ENCODE measurements around the gene PFN3. TPM values are rescaled to one million over a fixed set of nuclear protein-coding genes. Genes with fewer than 3 reads are reported as not detected.
"Not testable (repeated sequence)": the region's sequence is repeated elsewhere in the genome, so short reads cannot be mapped to it uniquely, and the experiment has no call there.

PFN3 gene
- total RNA-seq, 2 experiments from 2014 or later: not detected

GRCh38 chr5:177420472-177420871, 20.0 kb upstream of the PFN3 start:
- not testable (repeated sequence) for H3K27me3 Mint-ChIP-seq, H3K9me3 Mint-ChIP-seq, H3K4me3 Mint-ChIP-seq, H3K36me3 Mint-ChIP-seq, H3K27ac Mint-ChIP-seq, DNase-seq, H3K4me1 Mint-ChIP-seq

GRCh38 chr5:177419046-177419445, 18.6 kb upstream of the PFN3 start:
- Mint-ChIP-seq H3K4me3 (no peak overlapping the region), H3K27me3 (no peaks in the 10 kb centered on the region), H3K4me1 (peaks cover 13% of the 10 kb centered on the region), H3K36me3 (no peaks in the 10 kb centered on the region), H3K27ac (no peak overlapping the region), H3K9me3 (no peaks in the 10 kb centered on the region)
- no peak for DNase-seq

- not testable (repeated sequence) for H3K36me3 Mint-ChIP-seq, H3K27me3 Mint-ChIP-seq, H3K9me3 Mint-ChIP-seq, H3K4me3 Mint-ChIP-seq, H3K27ac Mint-ChIP-seq, DNase-seq
- peaks cover 27% of the 10 kb centered on the region for H3K4me1 Mint-ChIP-seq
Observed at GRCh38 chr5:177417081-177417480, 16.6 kb upstream of the PFN3 start.

- Mint-ChIP-seq H3K9me3 (no peaks in the 10 kb centered on the region), H3K4me1 (peaks cover 40% of the 10 kb centered on the region), H3K27me3 (no peaks in the 10 kb centered on the region)
Observed at GRCh38 chr5:177414481-177414880, 14.0 kb upstream of the PFN3 start.

GRCh38 chr5:177412603-177413233, 12.3 kb upstream of the PFN3 start:
- H3K27me3 Mint-ChIP-seq: no peaks in the 10 kb centered on the region
- no peaks in the 10 kb centered on the region for H3K9me3 Mint-ChIP-seq
- H3K36me3 Mint-ChIP-seq: no peaks in the 10 kb centered on the region
- H3K4me3 Mint-ChIP-seq: peak overlapping the region; percentile 37
- H3K27ac Mint-ChIP-seq: peak overlapping the region; percentile 85
- H3K4me1 Mint-ChIP-seq: peaks cover 40% of the 10 kb centered on the region
- peak; percentile 36 for DNase-seq

More at GRCh38 chr5:177414481-177414880, 14.0 kb upstream of the PFN3 start:
- no peaks in the 10 kb centered on the region for H3K36me3 Mint-ChIP-seq
- DNase-seq: no peak
- H3K27ac Mint-ChIP-seq: no peak overlapping the region
- H3K4me3 Mint-ChIP-seq: no peak overlapping the region

GRCh38 chr5:177410575-177410974, 10.1 kb upstream of the PFN3 start:
- peaks cover 40% of the 10 kb centered on the region for H3K4me1 Mint-ChIP-seq
- DNase-seq: no peak
- H3K9me3 Mint-ChIP-seq: no peaks in the 10 kb centered on the region
- H3K36me3 Mint-ChIP-seq: no peaks in the 10 kb centered on the region
- H3K27ac Mint-ChIP-seq: peak overlapping the region; percentile 20
- H3K27me3 Mint-ChIP-seq: no peaks in the 10 kb centered on the region
- H3K4me3 Mint-ChIP-seq: no peak overlapping the region

GRCh38 chr5:177409043-177409801, 8.8 kb upstream of the PFN3 start, which contains the start of gene F12:
Gene F12 (minus strand): TSS chr5:177409564. CDS start chr5:177409527, 37 bp downstream.
- Mint-ChIP-seq H3K4me3 (no peak within 1 kb of the TSS), H3K36me3 (no peaks in the 10 kb centered on the region), H3K27ac (no peak within 1 kb of the TSS), H3K27me3 (no peaks in the 10 kb centered on the region), H3K9me3 (no peaks in the 10 kb centered on the region), H3K4me1 (peaks cover 39% of the 10 kb centered on the region)
- no peak for DNase-seq

- no peaks in the 10 kb centered on the region for H3K36me3 Mint-ChIP-seq
- no peak overlapping the region for H3K4me3 Mint-ChIP-seq
- H3K27me3 Mint-ChIP-seq: peaks cover 23% of the 10 kb centered on the region
- no peaks in the 10 kb centered on the region for H3K9me3 Mint-ChIP-seq
- no peak for DNase-seq
- no peak overlapping the region for H3K27ac Mint-ChIP-seq
- H3K4me1 Mint-ChIP-seq: peaks cover 29% of the 10 kb centered on the region
Observed at GRCh38 chr5:177405805-177406204, 5.3 kb upstream of the PFN3 start.

- no peaks in the 10 kb centered on the region for H3K36me3 Mint-ChIP-seq
- H3K4me3 Mint-ChIP-seq: peak overlapping the region; percentile 32
- peaks cover 25% of the 10 kb centered on the region for H3K4me1 Mint-ChIP-seq
- H3K27ac Mint-ChIP-seq: no peak overlapping the region
- peaks cover 23% of the 10 kb centered on the region for H3K27me3 Mint-ChIP-seq
- DNase-seq: no peak
- H3K9me3 Mint-ChIP-seq: no peaks in the 10 kb centered on the region
Observed at GRCh38 chr5:177405312-177405711, 4.9 kb upstream of the PFN3 start.

- DNase-seq: no peak
- Mint-ChIP-seq H3K27me3 (peaks cover 23% of the 10 kb centered on the region), H3K9me3 (no peaks in the 10 kb centered on the region), H3K36me3 (no peaks in the 10 kb centered on the region), H3K27ac (no peak overlapping the region), H3K4me3 (peak overlapping the region; percentile 53), H3K4me1 (peaks cover 25% of the 10 kb centered on the region)
Observed at GRCh38 chr5:177404641-177405179, 4.2 kb upstream of the PFN3 start.

- Mint-ChIP-seq H3K4me3 (peak overlapping the region; percentile 75), H3K4me1 (peaks cover 25% of the 10 kb centered on the region)
Observed at GRCh38 chr5:177403792-177404640, 3.6 kb upstream of the PFN3 start.

GRCh38 chr5:177403102-177403791, 2.8 kb upstream of the PFN3 start:
- Mint-ChIP-seq H3K4me1 (peaks cover 25% of the 10 kb centered on the region), H3K27me3 (peaks cover 23% of the 10 kb centered on the region), H3K36me3 (no peaks in the 10 kb centered on the region), H3K27ac (peak overlapping the region; percentile 29), H3K9me3 (no peaks in the 10 kb centered on the region), H3K4me3 (peak overlapping the region; percentile 75)
- DNase-seq: peak; percentile 54

More at GRCh38 chr5:177403792-177404640, 3.6 kb upstream of the PFN3 start:
- peak; percentile 90 for DNase-seq
- Mint-ChIP-seq H3K27ac (peak overlapping the region; percentile 29), H3K36me3 (no peaks in the 10 kb centered on the region), H3K27me3 (peaks cover 23% of the 10 kb centered on the region), H3K9me3 (no peaks in the 10 kb centered on the region)

- Mint-ChIP-seq H3K4me3 (peak overlapping the region; percentile 75), H3K36me3 (no peaks in the 10 kb centered on the region), H3K9me3 (no peaks in the 10 kb centered on the region), H3K27me3 (peaks cover 23% of the 10 kb centered on the region), H3K27ac (no peak overlapping the region), H3K4me1 (peaks cover 25% of the 10 kb centered on the region)
- peak; percentile 73 for DNase-seq
Observed at GRCh38 chr5:177402271-177403043, 2.0 kb upstream of the PFN3 start.
